ENCODE measurements around the gene ZNF627. TPM values are rescaled to one million over a fixed set of nuclear protein-coding genes. Genes with fewer than 3 reads are reported as not detected.
A peak's percentile ranks its signal among the peaks of the same experiment; 100 is the strongest.
"Not testable (repeated sequence)": the region's sequence is repeated elsewhere in the genome, so short reads cannot be mapped to it uniquely, and the experiment has no call there.

ZNF627 gene
- total RNA-seq, 1 experiment from 2014 or later: 34.4 TPM

GRCh38 chr19:11570039-11570462 is 27.2 kb upstream of the ZNF627 start:
- in situ Hi-C loops (cut with HindIII; ENCODE audit: low pct_unique_long_range_greater_than_20kb, low sequenced_read_pairs): no loop called here
- peak; percentile 51 for DNase-seq (ENCODE audit: low read depth)

- in situ Hi-C loops (cut with HindIII; ENCODE audit: low pct_unique_long_range_greater_than_20kb, low sequenced_read_pairs); DNase-seq (ENCODE audit: low read depth): not testable (repeated sequence)
These were observed 23.9 kb upstream of the ZNF627 start for GRCh38 chr19:11573354-11573753.

GRCh38 chr19:11573763-11574162 is 23.5 kb upstream of the ZNF627 start:
- DNase-seq (ENCODE audit: low read depth); in situ Hi-C loops (cut with HindIII; ENCODE audit: low pct_unique_long_range_greater_than_20kb, low sequenced_read_pairs): not testable (repeated sequence)

GRCh38 chr19:11574689-11575088 is 22.6 kb upstream of the ZNF627 start:
- DNase-seq (ENCODE audit: low read depth): no peak
- in situ Hi-C loops (cut with HindIII; ENCODE audit: low pct_unique_long_range_greater_than_20kb, low sequenced_read_pairs): no loop called here

GRCh38 chr19:11576227-11576626 is 21.1 kb upstream of the ZNF627 start:
- in situ Hi-C loops (cut with HindIII; ENCODE audit: low pct_unique_long_range_greater_than_20kb, low sequenced_read_pairs): no loop called here
- no peak for DNase-seq (ENCODE audit: low read depth)

- DNase-seq (ENCODE audit: low read depth): peak; percentile 42
- in situ Hi-C loops (cut with HindIII; ENCODE audit: low pct_unique_long_range_greater_than_20kb, low sequenced_read_pairs): no loop called here
These were observed 19.6 kb upstream of the ZNF627 start, which contains the start of gene ACP5 for GRCh38 chr19:11577451-11578257. ACP5 (minus strand) TSS chr19:11577645; CDS start chr19:11577317, 328 bp downstream.

DNA sequence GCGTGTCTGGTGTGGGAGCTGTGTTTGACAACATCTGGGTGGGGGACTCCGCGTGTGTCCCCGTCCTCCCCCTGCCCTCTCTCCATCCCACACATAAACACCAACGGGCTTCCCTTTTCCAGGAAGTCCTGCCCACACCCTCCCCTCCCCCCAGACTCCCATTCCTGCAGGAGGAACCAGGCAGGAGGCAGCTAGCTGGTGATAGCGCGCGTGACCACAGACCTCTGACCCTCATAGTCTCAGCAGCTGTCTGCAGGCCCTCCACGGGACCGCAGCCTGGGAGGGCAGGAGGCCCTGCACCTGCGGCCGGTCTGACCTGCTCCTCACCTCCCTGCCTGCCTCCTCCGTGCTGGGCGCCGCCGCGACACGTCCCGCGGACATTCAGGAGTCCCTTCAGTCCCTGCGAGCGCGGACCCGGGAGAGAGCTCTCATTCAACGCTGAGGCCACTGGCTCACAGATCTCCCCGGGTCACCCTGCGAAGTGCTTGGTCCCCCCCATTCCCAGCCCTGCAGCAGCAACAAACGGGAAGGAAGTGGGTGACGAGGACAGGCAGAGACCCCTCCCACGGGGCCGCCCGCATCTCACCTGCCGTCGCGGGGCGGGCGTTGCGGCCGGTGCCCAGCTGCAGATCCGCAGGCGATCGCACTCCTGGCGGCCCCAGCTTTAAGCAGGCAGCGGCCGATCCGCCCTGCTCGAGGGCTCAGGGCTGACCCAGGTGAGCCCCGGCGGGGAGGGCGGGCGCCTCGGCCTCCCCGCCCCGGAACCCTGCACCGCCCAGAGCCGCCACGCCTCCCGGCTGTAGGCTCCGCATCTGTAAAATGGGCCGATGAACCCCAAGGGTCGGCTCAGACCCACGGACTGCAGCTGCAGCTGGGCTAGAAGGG is 18.8 kb upstream of the ZNF627 start:
- DNase-seq (ENCODE audit: low read depth): no peak
- in situ Hi-C loops (cut with HindIII; ENCODE audit: low pct_unique_long_range_greater_than_20kb, low sequenced_read_pairs): no loop called here

- in situ Hi-C loops (cut with HindIII; ENCODE audit: low pct_unique_long_range_greater_than_20kb, low sequenced_read_pairs): no loop called here
- DNase-seq (ENCODE audit: low read depth): no peak
These were observed 17.2 kb upstream of the ZNF627 start for GRCh38 chr19:11580116-11580515.

DNA sequence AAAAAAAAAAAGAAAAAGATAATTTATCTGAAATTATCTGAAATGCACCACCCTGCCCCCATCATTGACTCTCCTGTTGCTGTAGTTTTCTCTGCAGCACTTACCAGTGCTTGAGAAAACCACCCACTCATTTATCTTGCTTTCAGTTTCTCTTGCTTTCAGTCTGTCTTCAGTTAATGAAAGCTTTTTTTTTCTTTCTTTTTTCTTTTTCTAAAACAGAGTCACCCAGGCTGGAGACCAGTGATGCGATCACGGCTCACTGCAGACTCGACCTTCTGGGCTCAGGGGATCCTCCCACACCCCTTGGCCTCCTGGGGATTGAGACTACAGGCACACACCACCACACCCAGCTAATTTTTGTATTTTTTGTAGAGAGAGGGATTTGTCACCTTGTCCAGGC is 15.5 kb upstream of the ZNF627 start:
- peak; percentile 36 for DNase-seq (ENCODE audit: low read depth)
- in situ Hi-C loops (cut with HindIII; ENCODE audit: low pct_unique_long_range_greater_than_20kb, low sequenced_read_pairs): no loop called here

DNA sequence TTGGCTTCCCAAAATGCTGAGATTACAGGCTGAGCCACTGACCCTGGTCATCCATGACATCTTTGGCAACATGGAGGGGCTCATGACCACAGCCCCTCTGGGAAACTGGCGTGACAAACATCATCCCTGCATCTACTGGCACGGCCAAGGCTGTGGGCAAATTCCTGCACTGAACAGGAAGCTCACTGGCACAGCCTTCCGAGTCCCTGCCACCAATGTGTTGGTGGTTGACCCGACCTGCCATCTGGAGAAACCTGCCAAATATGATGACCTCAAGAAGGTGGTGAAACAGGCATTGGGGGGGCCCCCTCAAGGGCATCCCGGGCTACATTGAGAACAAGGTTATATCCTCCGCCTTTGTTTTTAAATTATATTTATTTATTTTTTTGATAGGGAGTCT is 11.0 kb upstream of the ZNF627 start:
- DNase-seq (ENCODE audit: low read depth): no peak
- in situ Hi-C loops (cut with HindIII; ENCODE audit: low pct_unique_long_range_greater_than_20kb, low sequenced_read_pairs): no loop called here

GRCh38 chr19:11587302-11587974 is 9.8 kb upstream of the ZNF627 start:
- peak; percentile 55 for DNase-seq (ENCODE audit: low read depth)
- in situ Hi-C loops (cut with HindIII; ENCODE audit: low pct_unique_long_range_greater_than_20kb, low sequenced_read_pairs): no loop called here

DNA sequence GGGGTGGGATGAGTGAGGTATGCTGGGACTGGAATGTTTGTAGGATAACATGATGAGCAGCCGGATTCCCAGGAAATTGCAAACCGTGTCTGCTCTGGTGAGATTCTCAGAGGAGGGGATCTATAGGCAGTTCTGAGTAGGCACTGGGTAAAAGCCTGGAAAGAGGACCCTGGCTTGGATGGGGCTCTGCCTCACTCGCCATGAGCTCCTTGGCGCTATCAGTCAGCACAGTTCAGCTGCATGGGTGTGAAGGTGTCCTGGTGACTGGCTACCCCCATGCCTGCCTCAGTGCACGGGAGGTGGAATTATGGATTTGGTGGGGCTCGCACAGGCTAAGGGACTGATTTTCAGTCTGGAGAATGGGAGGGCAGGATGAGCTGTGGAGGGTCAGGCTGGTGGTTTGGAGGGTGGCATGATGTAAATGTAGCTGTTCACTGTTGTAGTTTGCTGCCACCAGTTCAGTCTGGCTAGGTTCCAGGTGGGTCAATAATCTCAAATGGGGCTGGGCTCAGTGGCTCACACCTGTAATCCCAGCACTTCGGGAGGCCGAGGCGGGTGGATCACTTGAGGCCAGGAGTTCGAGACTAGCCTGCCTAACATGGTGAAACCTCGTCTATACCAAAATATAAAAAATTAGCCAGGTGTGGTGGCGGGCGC is 9.2 kb upstream of the ZNF627 start:
- in situ Hi-C loops (cut with HindIII; ENCODE audit: low pct_unique_long_range_greater_than_20kb, low sequenced_read_pairs): no loop called here
- no peak for DNase-seq (ENCODE audit: low read depth)

- no peak for DNase-seq (ENCODE audit: low read depth)
- in situ Hi-C loops (cut with HindIII; ENCODE audit: low pct_unique_long_range_greater_than_20kb, low sequenced_read_pairs): no loop called here
These were observed 3.2 kb upstream of the ZNF627 start for GRCh38 chr19:11594084-11594483.

DNA sequence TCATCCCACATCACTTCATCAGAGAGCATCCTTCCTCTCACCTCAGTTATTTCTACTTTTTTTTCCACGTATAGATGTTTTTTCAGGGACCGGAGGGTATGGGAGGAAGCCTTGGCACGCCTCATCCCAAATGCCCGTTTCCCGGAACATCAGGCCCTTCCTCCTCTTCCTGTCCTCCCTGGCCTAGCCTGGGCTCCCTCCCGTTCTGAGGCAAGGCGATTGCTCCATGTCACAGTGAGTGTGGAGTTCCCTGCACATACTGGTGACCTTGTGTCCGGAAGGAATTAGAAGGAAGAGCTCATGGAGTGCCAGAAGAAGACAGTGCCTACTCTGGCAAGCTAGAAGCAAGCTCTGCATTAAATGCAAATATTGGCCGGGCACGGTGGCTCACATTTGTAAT is 1.1 kb upstream of the ZNF627 start:
- DNase-seq (ENCODE audit: low read depth): no peak

GRCh38 chr19:11598103-11598483 is 810 bp downstream of the ZNF627 start:
- DNase-seq (ENCODE audit: low read depth): no peak
- in situ Hi-C loops (cut with HindIII; ENCODE audit: low pct_unique_long_range_greater_than_20kb, low sequenced_read_pairs): no loop called here

More for the DNA sequence above, 1.1 kb upstream of the ZNF627 start:
- in situ Hi-C loops (cut with HindIII; ENCODE audit: low pct_unique_long_range_greater_than_20kb, low sequenced_read_pairs): no loop called here

GRCh38 chr19:11598746-11599145 is 1.5 kb downstream of the ZNF627 start:
- in situ Hi-C loops (cut with HindIII; ENCODE audit: low pct_unique_long_range_greater_than_20kb, low sequenced_read_pairs): no loop called here
- no peak for DNase-seq (ENCODE audit: low read depth)

DNA sequence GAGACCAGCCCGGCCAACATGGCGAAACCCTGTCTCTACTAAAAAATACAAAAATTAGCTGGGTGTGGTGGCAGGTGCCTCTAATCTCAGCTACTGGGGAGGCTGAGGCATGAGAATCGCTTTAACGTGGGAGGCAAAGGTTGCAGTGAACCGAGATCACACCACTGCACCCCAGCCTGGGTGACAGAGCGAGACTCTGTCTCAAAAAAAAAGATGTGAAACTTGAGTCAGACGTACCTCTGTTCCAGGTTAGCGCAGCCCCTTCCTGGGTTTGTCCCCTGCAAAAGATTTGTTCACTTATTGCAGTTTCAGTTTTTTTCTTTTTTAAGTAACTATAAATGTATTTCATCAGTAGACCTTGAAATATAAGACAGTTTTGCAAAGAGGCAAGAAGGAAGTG is 2.4 kb downstream of the ZNF627 start:
- in situ Hi-C loops (cut with HindIII; ENCODE audit: low pct_unique_long_range_greater_than_20kb, low sequenced_read_pairs); DNase-seq (ENCODE audit: low read depth): not testable (repeated sequence)

DNA sequence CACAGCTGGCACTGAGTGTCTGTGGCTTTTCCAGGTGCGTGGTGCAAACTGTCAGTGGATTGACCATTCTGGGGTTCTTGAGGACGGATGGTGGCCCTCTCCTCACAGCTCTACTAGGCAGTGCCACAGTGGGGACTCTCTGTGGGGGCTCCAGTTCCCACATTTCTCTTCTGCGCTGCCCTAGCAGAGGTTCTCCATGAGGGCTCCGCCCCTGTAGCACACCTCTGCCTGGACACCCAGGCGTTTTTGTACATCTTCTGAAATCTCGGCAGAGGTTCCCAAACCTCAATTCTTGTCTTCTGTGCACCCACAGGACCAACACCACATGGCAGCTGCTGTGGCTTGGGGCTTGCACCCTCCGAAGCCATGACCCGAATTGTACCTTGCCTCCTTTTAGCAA is 9.2 kb downstream of the ZNF627 start:
- in situ Hi-C loops (cut with HindIII; ENCODE audit: low pct_unique_long_range_greater_than_20kb, low sequenced_read_pairs): no loop called here
- no peak for DNase-seq (ENCODE audit: low read depth)

Data from Caki2 (cell line).